Neural cell (in vitro differentiated cells): ENCODE results near the gene GFPT2. TPM values are rescaled to one million over a fixed set of nuclear protein-coding genes. Genes with fewer than 3 reads are reported as not detected.

Experiments
- H2AFZ ChIP-seq: fragments of 200-600, 300-800 bp; sonication (generic), shearing (Covaris generic); 2 replicates; pipeline ENCODE4 v1.6.0; 2014; ENCODE audit warnings: low read depth, mild to moderate bottlenecking, antibody characterized with exemption, low read length, moderate library complexity
- H3F3A ChIP-seq: fragments of 200-600 bp; shearing (Covaris generic); 2 replicates; pipeline ENCODE4 v1.6.1; 2016; ENCODE audit warnings: mild to moderate bottlenecking, moderate library complexity, mixed read lengths, antibody characterized with exemption, low read length; ENCODE audit not compliant: insufficient read depth, poor library complexity, severe bottlenecking
- H3K27ac ChIP-seq: fragments of 200-600, 300-800 bp; sonication (generic), shearing (Covaris generic); 2 replicates; pipeline ENCODE4 v1.5.1; 2014; ENCODE audit warnings: mild to moderate bottlenecking, low read length, moderate library complexity
- H3K27me3 ChIP-seq: fragments of 300-800, 200-600 bp; sonication (generic), shearing (Covaris generic); 2 replicates; pipeline ENCODE4 v1.6.0; 2014; ENCODE audit warnings: mild to moderate bottlenecking, low read depth, low read length, moderate library complexity; ENCODE audit not compliant: insufficient read depth
- H3K36me3 ChIP-seq: fragments of 300-800, 200-600 bp; sonication (generic), shearing (Covaris generic); 2 replicates; pipeline ENCODE4 v1.5.1; 2014; ENCODE audit warnings: mild to moderate bottlenecking, antibody characterized with exemption, low read length, moderate library complexity; ENCODE audit not compliant: insufficient read depth
- H3K4me2 ChIP-seq: fragments of 300-800, 200-600 bp; sonication (generic), shearing (Covaris generic); 2 replicates; pipeline ENCODE4 v1.6.0; 2014; ENCODE audit warnings: mild to moderate bottlenecking, low read length
- H3K4me3 ChIP-seq: fragments of 300-800, 200-600 bp; sonication (generic), shearing (Covaris generic); 2 replicates; pipeline ENCODE4 v1.5.1; 2014; ENCODE audit warnings: mild to moderate bottlenecking, low read length, moderate library complexity
- H3K79me2 ChIP-seq: fragments of 200-600 bp; shearing (Covaris generic); replicated peaks from 2 replicates; pipeline ENCODE4 v1.6.0; 2014; ENCODE audit warnings: mild to moderate bottlenecking, low read length, moderate library complexity; ENCODE audit not compliant: insufficient read depth
- H3K9ac ChIP-seq: fragments of 300-800, 200-600 bp; sonication (generic), shearing (Covaris generic); 2 replicates; pipeline ENCODE4 v1.6.1; 2016; ENCODE audit warnings: mild to moderate bottlenecking, low read length, mixed read lengths
- H3K9me2 ChIP-seq: fragments of 200-600 bp; shearing (Covaris generic); 2 replicates; pipeline ENCODE4 v1.6.1; 2016; ENCODE audit warnings: mild to moderate bottlenecking, low read length, mixed read lengths; ENCODE audit not compliant: insufficient read depth
- H3K9me3 ChIP-seq: fragments of 200-600, 300-800 bp; sonication (generic), shearing (Covaris generic); 2 replicates; pipeline ENCODE4 v1.6.1; 2016; ENCODE audit warnings: mild to moderate bottlenecking, mixed run types, low read length, moderate library complexity, mixed read lengths
- H4K20me1 ChIP-seq: fragments of 200-600 bp; shearing (Covaris generic); 2 replicates; pipeline ENCODE4 v1.6.1; 2016; ENCODE audit warnings: mild to moderate bottlenecking, mixed run types; ENCODE audit not compliant: insufficient read depth
- EP300 ChIP-seq: fragments of 450-650 bp; conservative IDR thresholded peaks from 2 replicates; pipeline ENCODE4 v1.6.1; 2014; ENCODE audit warnings: antibody characterized with exemption, mild to moderate bottlenecking, moderate library complexity; ENCODE audit not compliant: poor library complexity, severe bottlenecking
- EZH2 ChIP-seq: fragments of 200-600, 300-800 bp; shearing (Covaris generic), sonication (generic); IDR thresholded peaks from 2 replicates; pipeline ENCODE4 v1.6.1; 2014; ENCODE audit warnings: antibody characterized with exemption, low read length, borderline replicate concordance, mild to moderate bottlenecking; ENCODE audit not compliant: insufficient read depth, poor library complexity, severe bottlenecking
- MXI1 ChIP-seq: fragments of 450-650 bp; conservative IDR thresholded peaks from 2 replicates; pipeline ENCODE4 v1.6.1; 2014; ENCODE audit warnings: antibody characterized with exemption, mild to moderate bottlenecking; ENCODE audit not compliant: poor library complexity, severe bottlenecking
- POLR2AphosphoS5 ChIP-seq: IDR thresholded peaks from 2 replicates; pipeline ENCODE4 v1.6.1; 2012
- RAD21 ChIP-seq: fragments of 450-650 bp; conservative IDR thresholded peaks from 2 replicates; pipeline ENCODE4 v1.6.1; 2014; ENCODE audit warnings: antibody characterized with exemption, mild to moderate bottlenecking, moderate library complexity
- SMC3 ChIP-seq: fragments of 450-650 bp; conservative IDR thresholded peaks from 2 replicates; pipeline ENCODE4 v1.6.1; 2014; ENCODE audit warnings: antibody characterized with exemption, mild to moderate bottlenecking, moderate library complexity; ENCODE audit not compliant: poor library complexity
- TAF1 ChIP-seq: IDR thresholded peaks from 2 replicates; pipeline ENCODE4 v1.6.1; 2012; ENCODE audit warnings: low read depth
- polyA plus RNA-seq: library from polyadenylated mRNA; depleted of rRNA; stranded (reverse); fragments of >200 nt; gene quantifications from 2 replicates; pipeline ENCODE4 v1.2.3, GENCODE V29; 2014
- TF ChIP-seq, protein P1 (sequence below): fragments of 450-650 bp; IDR thresholded peaks from 2 replicates; pipeline ENCODE4 v1.5.1; 2014; ENCODE audit warnings: antibody characterized with exemption, mild to moderate bottlenecking, moderate library complexity; ENCODE audit not compliant: poor library complexity, severe bottlenecking
- TF ChIP-seq, protein P2 (sequence below): IDR thresholded peaks from 2 replicates; pipeline ENCODE4 v1.6.1; 2012; ENCODE audit warnings: borderline replicate concordance

The GFPT2 gene
- polyA plus RNA-seq, 1 donor from 2014 or later: 9.2 TPM

DNA sequence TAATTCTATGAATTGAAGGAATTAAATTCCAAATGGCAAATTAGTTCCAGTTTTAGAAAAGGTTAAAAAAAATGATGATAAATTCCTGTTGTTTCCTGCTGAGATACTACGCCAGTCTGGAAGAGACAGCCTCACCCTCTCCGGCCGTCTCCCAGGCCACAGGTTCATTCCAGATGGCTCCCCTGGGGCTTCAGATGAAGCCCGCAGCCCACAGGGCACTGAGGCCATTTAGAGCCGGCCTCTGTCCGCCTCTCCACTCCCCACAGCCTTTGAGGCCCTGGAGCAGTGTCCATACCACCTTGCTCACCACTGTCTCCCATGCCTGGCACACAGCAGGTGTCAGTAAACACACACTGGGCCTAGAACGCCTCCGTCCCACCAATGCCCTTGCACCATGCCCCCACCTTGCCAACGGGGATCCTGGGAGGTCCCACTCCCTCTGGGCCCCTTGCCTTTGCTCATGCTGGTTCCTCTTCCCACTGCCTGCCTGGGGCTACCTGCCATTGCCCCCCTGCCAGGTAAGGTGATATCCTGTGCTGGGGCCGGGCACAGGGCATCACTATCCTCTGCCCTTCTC lies 26.1 kb downstream of the GFPT2 start:
- H2AFZ ChIP-seq: no peak overlapping the region
- no peaks in the 10 kb centered on the region for H3K9me3 ChIP-seq
- no peak overlapping the region for H3K4me2 ChIP-seq
- no peaks in the 10 kb centered on the region for H3K79me2 ChIP-seq
- no peaks in the 10 kb centered on the region for H3F3A ChIP-seq
- no peak overlapping the region for H3K9ac ChIP-seq
- H3K9me2 ChIP-seq: no peaks in the 10 kb centered on the region
- no peak overlapping the region for H3K27ac ChIP-seq
- no peak for TF ChIP-seq POLR2AphosphoS5
- TF ChIP-seq, protein P1, sequence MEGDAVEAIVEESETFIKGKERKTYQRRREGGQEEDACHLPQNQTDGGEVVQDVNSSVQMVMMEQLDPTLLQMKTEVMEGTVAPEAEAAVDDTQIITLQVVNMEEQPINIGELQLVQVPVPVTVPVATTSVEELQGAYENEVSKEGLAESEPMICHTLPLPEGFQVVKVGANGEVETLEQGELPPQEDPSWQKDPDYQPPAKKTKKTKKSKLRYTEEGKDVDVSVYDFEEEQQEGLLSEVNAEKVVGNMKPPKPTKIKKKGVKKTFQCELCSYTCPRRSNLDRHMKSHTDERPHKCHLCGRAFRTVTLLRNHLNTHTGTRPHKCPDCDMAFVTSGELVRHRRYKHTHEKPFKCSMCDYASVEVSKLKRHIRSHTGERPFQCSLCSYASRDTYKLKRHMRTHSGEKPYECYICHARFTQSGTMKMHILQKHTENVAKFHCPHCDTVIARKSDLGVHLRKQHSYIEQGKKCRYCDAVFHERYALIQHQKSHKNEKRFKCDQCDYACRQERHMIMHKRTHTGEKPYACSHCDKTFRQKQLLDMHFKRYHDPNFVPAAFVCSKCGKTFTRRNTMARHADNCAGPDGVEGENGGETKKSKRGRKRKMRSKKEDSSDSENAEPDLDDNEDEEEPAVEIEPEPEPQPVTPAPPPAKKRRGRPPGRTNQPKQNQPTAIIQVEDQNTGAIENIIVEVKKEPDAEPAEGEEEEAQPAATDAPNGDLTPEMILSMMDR: no peak
- TF ChIP-seq RAD21: no peak
- no peak for TF ChIP-seq EP300
- TF ChIP-seq EZH2: no peak
- TF ChIP-seq, protein P2, sequence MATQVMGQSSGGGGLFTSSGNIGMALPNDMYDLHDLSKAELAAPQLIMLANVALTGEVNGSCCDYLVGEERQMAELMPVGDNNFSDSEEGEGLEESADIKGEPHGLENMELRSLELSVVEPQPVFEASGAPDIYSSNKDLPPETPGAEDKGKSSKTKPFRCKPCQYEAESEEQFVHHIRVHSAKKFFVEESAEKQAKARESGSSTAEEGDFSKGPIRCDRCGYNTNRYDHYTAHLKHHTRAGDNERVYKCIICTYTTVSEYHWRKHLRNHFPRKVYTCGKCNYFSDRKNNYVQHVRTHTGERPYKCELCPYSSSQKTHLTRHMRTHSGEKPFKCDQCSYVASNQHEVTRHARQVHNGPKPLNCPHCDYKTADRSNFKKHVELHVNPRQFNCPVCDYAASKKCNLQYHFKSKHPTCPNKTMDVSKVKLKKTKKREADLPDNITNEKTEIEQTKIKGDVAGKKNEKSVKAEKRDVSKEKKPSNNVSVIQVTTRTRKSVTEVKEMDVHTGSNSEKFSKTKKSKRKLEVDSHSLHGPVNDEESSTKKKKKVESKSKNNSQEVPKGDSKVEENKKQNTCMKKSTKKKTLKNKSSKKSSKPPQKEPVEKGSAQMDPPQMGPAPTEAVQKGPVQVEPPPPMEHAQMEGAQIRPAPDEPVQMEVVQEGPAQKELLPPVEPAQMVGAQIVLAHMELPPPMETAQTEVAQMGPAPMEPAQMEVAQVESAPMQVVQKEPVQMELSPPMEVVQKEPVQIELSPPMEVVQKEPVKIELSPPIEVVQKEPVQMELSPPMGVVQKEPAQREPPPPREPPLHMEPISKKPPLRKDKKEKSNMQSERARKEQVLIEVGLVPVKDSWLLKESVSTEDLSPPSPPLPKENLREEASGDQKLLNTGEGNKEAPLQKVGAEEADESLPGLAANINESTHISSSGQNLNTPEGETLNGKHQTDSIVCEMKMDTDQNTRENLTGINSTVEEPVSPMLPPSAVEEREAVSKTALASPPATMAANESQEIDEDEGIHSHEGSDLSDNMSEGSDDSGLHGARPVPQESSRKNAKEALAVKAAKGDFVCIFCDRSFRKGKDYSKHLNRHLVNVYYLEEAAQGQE: no peak
- no peak for TF ChIP-seq SMC3
- H3K36me3 ChIP-seq: no peaks in the 10 kb centered on the region
- H4K20me1 ChIP-seq: no peaks in the 10 kb centered on the region
- no peaks in the 10 kb centered on the region for H3K27me3 ChIP-seq
- H3K4me3 ChIP-seq: no peak overlapping the region

DNA sequence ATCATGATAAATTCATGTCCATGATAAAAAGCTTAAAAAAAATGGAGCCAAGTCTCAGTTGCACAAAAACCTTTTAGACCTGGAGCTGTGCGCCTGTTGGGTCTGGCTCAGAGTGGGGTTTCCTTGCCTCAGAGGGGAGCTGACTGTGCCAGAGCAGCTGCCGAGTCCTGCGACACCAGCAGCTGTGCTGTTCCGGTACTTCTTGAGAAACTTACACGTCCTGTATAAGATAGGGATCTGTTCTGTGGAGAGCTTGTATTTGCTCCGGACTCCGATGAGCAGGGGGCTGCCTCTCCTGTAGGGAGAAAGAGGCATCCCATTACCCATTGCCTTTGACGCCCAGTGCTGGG lies 28.6 kb downstream of the GFPT2 start:
- Histone ChIP-seq H2AFZ (no peak overlapping the region), H3K4me2 (no peak overlapping the region), H3K9ac (no peak overlapping the region), H3K27me3 (no peaks in the 10 kb centered on the region), H3K27ac (no peak overlapping the region), H3K36me3 (no peaks in the 10 kb centered on the region), H3K4me3 (no peak overlapping the region), H3K79me2 (no peaks in the 10 kb centered on the region), H4K20me1 (no peaks in the 10 kb centered on the region), H3K9me2 (no peaks in the 10 kb centered on the region), H3F3A (no peaks in the 10 kb centered on the region), H3K9me3 (no peaks in the 10 kb centered on the region)
- TF ChIP-seq, protein P2: no peak
- TF ChIP-seq, protein P1: no peak
- TF ChIP-seq SMC3: no peak
- no peak for TF ChIP-seq MXI1
- TF ChIP-seq EZH2: no peak
- TF ChIP-seq EP300: no peak
- TF ChIP-seq RAD21: no peak
- no peak for TF ChIP-seq POLR2AphosphoS5
- TF ChIP-seq TAF1: no peak
